OCI-LY3 (cell line): ENCODE results near the gene USP34.

Experiments used
- H2AFZ ChIP-seq: fragments of 200-600, 300-600 bp; shearing (Covaris generic); 2 replicates; pipeline ENCODE4 v1.6.0; 2014; ENCODE audit warnings: antibody characterized with exemption, low read depth, low read length
- H3K27ac ChIP-seq: fragments of 200-600, 300-600 bp; sonication (generic); 2 replicates; pipeline ENCODE4 v1.5.1; 2014; ENCODE audit warnings: mild to moderate bottlenecking, low read length, moderate library complexity, mixed read lengths
- H3K27me3 ChIP-seq: fragments of 200-600, 300-600 bp; sonication (generic); 2 replicates; pipeline ENCODE4 v1.6.1; 2014; ENCODE audit warnings: low read depth, low read length, mixed read lengths
- H3K36me3 ChIP-seq: fragments of 200-600, 300-600 bp; sonication (generic); replicated peaks from 2 replicates; pipeline ENCODE3; 2014; ENCODE audit warnings: low read depth, low read length, mixed read lengths
- H3K4me1 ChIP-seq: fragments of 300-600, 200-600 bp; sonication (generic); 2 replicates; pipeline ENCODE4 v1.6.1; 2014; ENCODE audit warnings: low read length, mixed read lengths
- H3K4me2 ChIP-seq: fragments of 200-600, 300-600 bp; sonication (generic); 2 replicates; pipeline ENCODE4 v1.6.1; 2014; ENCODE audit warnings: low read length, mixed read lengths
- H3K4me3 ChIP-seq: fragments of 300-600, 200-600 bp; sonication (generic); 2 replicates; pipeline ENCODE4 v1.5.1; 2014; ENCODE audit warnings: antibody characterized with exemption, mild to moderate bottlenecking, low read length, moderate library complexity
- H3K79me2 ChIP-seq: fragments of 300-600, 200-600 bp; shearing (Covaris generic); 2 replicates; pipeline ENCODE4 v1.6.1; 2014; ENCODE audit warnings: mild to moderate bottlenecking, low read length, mixed read lengths
- H3K9ac ChIP-seq: fragments of 300-600, 200-600 bp; shearing (Covaris generic); 2 replicates; pipeline ENCODE4 v1.6.0; 2014; ENCODE audit warnings: mild to moderate bottlenecking, low read length, moderate library complexity
- H3K9me3 ChIP-seq: fragments of 200-600, 300-600 bp; shearing (Covaris generic); 2 replicates; pipeline ENCODE4 v1.6.1; 2014; ENCODE audit warnings: low read length, mixed read lengths; ENCODE audit not compliant: insufficient read depth
- H4K20me1 ChIP-seq: fragments of 200-600, 300-600 bp; sonication (generic); 2 replicates; pipeline ENCODE4 v1.6.1; 2016; ENCODE audit warnings: low read length, mixed read lengths; ENCODE audit not compliant: insufficient read depth
- EZH2phosphoT487 ChIP-seq: fragments of 200-600 bp; shearing (Covaris generic); IDR thresholded peaks from 2 replicates; pipeline ENCODE4 v1.6.1; 2018; ENCODE audit warnings: antibody characterized with exemption, mixed run types, low read depth
- TF ChIP-seq, protein P1 (sequence below): fragments of 200-600, 300-600 bp; sonication (generic); IDR thresholded peaks from 2 replicates; pipeline ENCODE4 v1.5.1; 2014; ENCODE audit warnings: antibody characterized with exemption, low read length, low read depth

Gene USP34

GRCh38 chr2:61371027-61371426, 99.9 kb downstream of the USP34 start:
- Histone ChIP-seq H3K4me2 (no peak overlapping the region), H3K4me1 (0 out of 2 replicates have a peak, but pooled peaks cover 3% of the 10 kb centered on the region), H3K27me3 (no peaks in the 10 kb centered on the region), H3K9me3 (no peaks in the 10 kb centered on the region), H3K4me3 (no peak overlapping the region), H4K20me1 (no peaks in the 10 kb centered on the region), H3K36me3 (peaks cover 15% of the 10 kb centered on the region), H3K79me2 (peaks cover 4% of the 10 kb centered on the region; the same call in 1 of the 2 replicates), H2AFZ (no peak overlapping the region), H3K9ac (no peak overlapping the region), H3K27ac (no peak overlapping the region)
- no peak for TF ChIP-seq EZH2phosphoT487

- H3K9ac ChIP-seq: no peak overlapping the region
- H3K79me2 ChIP-seq: peaks cover 6% of the 10 kb centered on the region; the same call in 1 of the 2 replicates
- H3K4me2 ChIP-seq: no peak overlapping the region
- no peak overlapping the region for H3K27ac ChIP-seq
- H3K27me3 ChIP-seq: no peaks in the 10 kb centered on the region
- 0 out of 2 replicates have a peak, but pooled peaks cover 3% of the 10 kb centered on the region for H3K4me1 ChIP-seq
- H3K9me3 ChIP-seq: no peaks in the 10 kb centered on the region
- TF ChIP-seq EZH2phosphoT487: no peak
- TF ChIP-seq, protein P1, sequence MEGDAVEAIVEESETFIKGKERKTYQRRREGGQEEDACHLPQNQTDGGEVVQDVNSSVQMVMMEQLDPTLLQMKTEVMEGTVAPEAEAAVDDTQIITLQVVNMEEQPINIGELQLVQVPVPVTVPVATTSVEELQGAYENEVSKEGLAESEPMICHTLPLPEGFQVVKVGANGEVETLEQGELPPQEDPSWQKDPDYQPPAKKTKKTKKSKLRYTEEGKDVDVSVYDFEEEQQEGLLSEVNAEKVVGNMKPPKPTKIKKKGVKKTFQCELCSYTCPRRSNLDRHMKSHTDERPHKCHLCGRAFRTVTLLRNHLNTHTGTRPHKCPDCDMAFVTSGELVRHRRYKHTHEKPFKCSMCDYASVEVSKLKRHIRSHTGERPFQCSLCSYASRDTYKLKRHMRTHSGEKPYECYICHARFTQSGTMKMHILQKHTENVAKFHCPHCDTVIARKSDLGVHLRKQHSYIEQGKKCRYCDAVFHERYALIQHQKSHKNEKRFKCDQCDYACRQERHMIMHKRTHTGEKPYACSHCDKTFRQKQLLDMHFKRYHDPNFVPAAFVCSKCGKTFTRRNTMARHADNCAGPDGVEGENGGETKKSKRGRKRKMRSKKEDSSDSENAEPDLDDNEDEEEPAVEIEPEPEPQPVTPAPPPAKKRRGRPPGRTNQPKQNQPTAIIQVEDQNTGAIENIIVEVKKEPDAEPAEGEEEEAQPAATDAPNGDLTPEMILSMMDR: no peak
- H3K4me3 ChIP-seq: no peak overlapping the region
- H3K36me3 ChIP-seq: peaks cover 12% of the 10 kb centered on the region
- no peak overlapping the region for H2AFZ ChIP-seq
- H4K20me1 ChIP-seq: no peaks in the 10 kb centered on the region
These were observed 101.9 kb downstream of the USP34 start for GRCh38 chr2:61368687-61369665.

- Histone ChIP-seq H3K4me1 (0 out of 2 replicates have a peak, but pooled peaks cover 3% of the 10 kb centered on the region), H4K20me1 (no peaks in the 10 kb centered on the region), H2AFZ (no peak overlapping the region), H3K4me2 (no peak overlapping the region), H3K27ac (no peak overlapping the region), H3K9ac (no peak overlapping the region), H3K9me3 (no peaks in the 10 kb centered on the region), H3K27me3 (no peaks in the 10 kb centered on the region), H3K4me3 (no peak overlapping the region), H3K79me2 (peaks cover 10% of the 10 kb centered on the region), H3K36me3 (peaks cover 23% of the 10 kb centered on the region)
- TF ChIP-seq, protein P1: no peak
- TF ChIP-seq EZH2phosphoT487: no peak
These were observed 103.7 kb downstream of the USP34 start for GRCh38 chr2:61367177-61367576.

DNA sequence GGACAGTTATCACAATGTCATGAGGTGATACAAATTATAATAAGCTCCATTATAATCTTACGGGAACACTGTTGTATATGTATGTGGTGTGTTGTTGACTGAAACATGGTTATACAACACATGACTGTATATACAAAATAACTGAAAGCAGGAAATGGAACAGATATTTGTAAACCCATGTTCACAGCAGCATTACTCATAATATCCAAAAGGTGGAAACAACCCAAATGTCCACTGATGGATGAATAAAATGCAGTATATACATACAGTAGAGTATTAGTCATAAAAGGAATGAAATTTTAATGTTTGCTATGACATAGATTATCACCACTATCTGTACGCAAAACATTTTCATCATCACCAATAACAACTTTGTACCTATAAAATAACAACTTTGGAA, 107.3 kb downstream of the USP34 start:
- H3K4me2 ChIP-seq: no peak overlapping the region
- H3K27me3 ChIP-seq: no peaks in the 10 kb centered on the region
- no peak for TF ChIP-seq EZH2phosphoT487
- TF ChIP-seq, protein P1: no peak
- H3K9me3 ChIP-seq: no peaks in the 10 kb centered on the region
- H4K20me1 ChIP-seq: peaks cover 5% of the 10 kb centered on the region
- H3K27ac ChIP-seq: no peak overlapping the region
- H3K4me1 ChIP-seq: no peaks in the 10 kb centered on the region
- H3K79me2 ChIP-seq: peaks cover 27% of the 10 kb centered on the region
- no peak overlapping the region for H3K9ac ChIP-seq
- H3K36me3 ChIP-seq: peaks cover 25% of the 10 kb centered on the region
- no peak overlapping the region for H3K4me3 ChIP-seq
- no peak overlapping the region for H2AFZ ChIP-seq
